DOHH2 (cell line): ENCODE data around the gene MRPS18B.

Experiments used
- CTCF ChIP-seq: fragments of 200-600 bp; sonication (generic); IDR thresholded peaks from one replicate; pipeline ENCODE4 v1.5.1; 2014; ENCODE audit warnings: antibody characterized with exemption, mild to moderate bottlenecking, low read depth, low read length; ENCODE audit not compliant: poor library complexity, severe bottlenecking
- EZH2phosphoT487 ChIP-seq: fragments of 200-600 bp; sonication (generic); IDR thresholded peaks from 2 replicates; pipeline ENCODE4 v1.6.1; 2017; ENCODE audit warnings: borderline replicate concordance, mild to moderate bottlenecking, antibody characterized with exemption, low read length, moderate library complexity, mixed read lengths

DNA sequence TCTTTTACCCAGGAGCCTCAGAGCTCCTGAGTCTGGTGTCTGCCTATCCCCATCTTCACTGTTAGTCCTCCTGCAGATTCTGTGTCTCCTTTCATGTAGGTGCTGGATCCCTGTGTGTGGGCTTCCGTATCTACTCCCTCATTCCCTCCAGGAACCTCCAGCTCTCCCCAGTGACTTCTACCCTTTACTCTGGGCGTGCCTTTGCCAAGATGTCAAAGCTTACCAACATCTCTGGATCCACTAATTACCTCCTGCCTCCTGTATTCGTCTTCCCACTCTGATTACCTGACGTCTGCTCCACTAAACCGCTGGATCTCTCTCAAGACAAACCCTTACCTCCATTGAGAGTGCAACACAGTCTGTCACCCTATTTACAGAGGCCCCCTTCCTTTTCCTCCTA, 27.1 kb downstream of the MRPS18B start:
- no peak for TF ChIP-seq CTCF
- TF ChIP-seq EZH2phosphoT487 = no peak
